ENCODE results near the gene ZNF772. TPM values are rescaled to one million over a fixed set of nuclear protein-coding genes. Genes with fewer than 3 reads are reported as not detected.

The ZNF772 gene
- total RNA-seq, 1 experiment from 2014 or later = 0.37 TPM

GRCh38 chr19:57443121-57443696 lies 34.2 kb downstream of the ZNF772 start (continued):
- TF ChIP-seq ATF3 (IDR thresholded peaks at IDR 0.05) = no peak

GRCh38 chr19:57441979-57442752 lies 35.2 kb downstream of the ZNF772 start:
- POLR2A ChIA-PET = no interaction called here

More at GRCh38 chr19:57441979-57442752, 35.2 kb downstream of the ZNF772 start:
- no peak for ATAC-seq
- ChIA-PET CTCF (no interaction called here), RAD21 (ENCODE audit: low non-redundant PET in 1 of 2, low total read pairs in 2 of 2, uncharacterized antibody in 2 of 2, unreplicated experiment in 2 of 2) (no interaction called here)
- H3K27ac ChIP-seq (ENCODE audit: low read depth, low read length) = no peak overlapping the region
- no peak overlapping the region for H2AFZ ChIP-seq (ENCODE audit: low read depth, low read length, poor library complexity, severe bottlenecking)
- H3K9me2 ChIP-seq (ENCODE audit: insufficient read depth) = no peaks in the 10 kb centered on the region
- H3K4me3 ChIP-seq (replicated peaks in 1 of 2; ENCODE audit: low read depth in 1 of 2, low read length in 2 of 2) = no peak overlapping the region
- DNase-seq (ENCODE audit: low read depth, low spot score) = no peak
- no TSS peak for BruUV-seq (replicated peaks)
- H3K4me1 ChIP-seq (ENCODE audit: control insufficient read depth in 1 of 2, insufficient read depth in 2 of 2, low read length in 2 of 2) = no peaks in the 10 kb centered on the region
- no peaks in the 10 kb centered on the region for H4K20me1 ChIP-seq (ENCODE audit: insufficient read depth)
- no peaks in the 10 kb centered on the region for H3K27me3 ChIP-seq (ENCODE audit: insufficient read depth, low read length)
- TF ChIP-seq ATF3 (IDR thresholded peaks at IDR 0.05) (no peak), YY1 (IDR thresholded peaks at IDR 0.05; ENCODE audit: extremely low read depth, insufficient replicate concordance, low read depth, low read length) (no peak), RAD21 (IDR thresholded peaks at IDR 0.05; ENCODE audit: low read depth) (no peak), EZH2phosphoT487 (IDR thresholded peaks at IDR 0.05; ENCODE audit: borderline replicate concordance) (no peak), CTCF (IDR thresholded peaks at IDR 0.05 in 2 of 3, conservative IDR thresholded peaks at IDR 0.05 in 1 of 3; ENCODE audit: borderline replicate concordance in 1 of 3, insufficient read depth in 1 of 3, low read depth in 2 of 3, low read length in 2 of 3) (no peak), POLR2AphosphoS5 (IDR thresholded peaks at IDR 0.05; ENCODE audit: low read depth, low read length) (no peak)
- peaks cover 11 to 35% of the 10 kb centered on the region in 2 experiments; a peak in 3 of 4 replicates for H3K36me3 ChIP-seq (ENCODE audit: control insufficient read depth in 1 of 2, insufficient read depth in 2 of 2, low read length in 2 of 2)
- H3K9me3 ChIP-seq (ENCODE audit: control insufficient read depth in 1 of 2, insufficient read depth in 1 of 2, low read depth in 1 of 2, low read length in 2 of 2) = peaks cover 0 to 9% of the 10 kb centered on the region in 2 experiments; a peak in 2 of 4 replicates
- H3K4me2 ChIP-seq (ENCODE audit: low read length) = no peak overlapping the region
- H3K79me2 ChIP-seq (ENCODE audit: insufficient read depth, low read length) = peaks cover 46% of the 10 kb centered on the region
- no peak overlapping the region for H3K9ac ChIP-seq (ENCODE audit: low read length)
- intact Hi-C loops (cut with micrococcal nuclease) = no loop called here

Data from HCT116 (cell line).